Naive B cell (primary cell): ENCODE measurements around the gene TTC9B. TPM values are rescaled to one million over a fixed set of nuclear protein-coding genes. Genes with fewer than 3 reads are reported as not detected.

Source experiments
- ATAC-seq, 2 donors: fragments of 150-1000 bp; cut with Tn5 transposase; 2 replicates each; pipeline ENCODE4 v1.10.0; 2021; ENCODE audit warnings: low read depth in 2 of 2, mild to moderate bottlenecking in 2 of 2, moderate library complexity in 2 of 2
- DNase-seq: peaks from one replicate; pipeline ENCODE4 v3.0.0; 2022
- H3K27ac Mint-ChIP-seq, 6 donors: one replicate each; pipeline ENCODE4 v1.8.0; 2020 to 2022; ENCODE audit warnings: mild to moderate bottlenecking in 6 of 6, mixed read lengths in 6 of 6, moderate library complexity in 5 of 6, inconsistent platforms in 2 of 6
- H3K27me3 Mint-ChIP-seq, 3 donors: one replicate each; pipeline ENCODE4 v1.8.0; 2021 to 2022; ENCODE audit warnings: mixed read lengths in 3 of 3, mild to moderate bottlenecking in 1 of 3
- H3K36me3 Mint-ChIP-seq, 2 donors: one replicate each; pipeline ENCODE4 v1.8.0; 2020 to 2022; ENCODE audit warnings: mixed read lengths in 2 of 2, inconsistent platforms in 1 of 2, mild to moderate bottlenecking in 1 of 2
- H3K4me1 Mint-ChIP-seq, 3 donors: one replicate each; pipeline ENCODE4 v1.8.0; 2020 to 2022; ENCODE audit warnings: mixed read lengths in 3 of 3, inconsistent platforms in 1 of 3, mild to moderate bottlenecking in 1 of 3, moderate library complexity in 1 of 3
- H3K4me3 Mint-ChIP-seq, 8 donors: one replicate each; pipeline ENCODE4 v1.8.0; 2020 to 2022; ENCODE audit warnings: mild to moderate bottlenecking in 8 of 8, mixed read lengths in 8 of 8, moderate library complexity in 8 of 8, inconsistent platforms in 2 of 8
- H3K9me3 Mint-ChIP-seq, 7 donors: one replicate each; pipeline ENCODE4 v1.8.0; 2020 to 2022; ENCODE audit warnings: mixed read lengths in 7 of 7, mild to moderate bottlenecking in 5 of 7, inconsistent platforms in 2 of 7, moderate library complexity in 1 of 7
- polyA plus RNA-seq, 6 donors: library from polyadenylated mRNA; unstranded; fragments of 300-500 nt; fragmentation: Illumina TruSeq; gene quantifications; one replicate each; pipeline ENCODE4 v1.2.3, GENCODE V29; 2021; ENCODE audit warnings: low read depth in 6 of 6

The TTC9B gene
- polyA plus RNA-seq, 6 donors from 2014 or later: not detected

DNA sequence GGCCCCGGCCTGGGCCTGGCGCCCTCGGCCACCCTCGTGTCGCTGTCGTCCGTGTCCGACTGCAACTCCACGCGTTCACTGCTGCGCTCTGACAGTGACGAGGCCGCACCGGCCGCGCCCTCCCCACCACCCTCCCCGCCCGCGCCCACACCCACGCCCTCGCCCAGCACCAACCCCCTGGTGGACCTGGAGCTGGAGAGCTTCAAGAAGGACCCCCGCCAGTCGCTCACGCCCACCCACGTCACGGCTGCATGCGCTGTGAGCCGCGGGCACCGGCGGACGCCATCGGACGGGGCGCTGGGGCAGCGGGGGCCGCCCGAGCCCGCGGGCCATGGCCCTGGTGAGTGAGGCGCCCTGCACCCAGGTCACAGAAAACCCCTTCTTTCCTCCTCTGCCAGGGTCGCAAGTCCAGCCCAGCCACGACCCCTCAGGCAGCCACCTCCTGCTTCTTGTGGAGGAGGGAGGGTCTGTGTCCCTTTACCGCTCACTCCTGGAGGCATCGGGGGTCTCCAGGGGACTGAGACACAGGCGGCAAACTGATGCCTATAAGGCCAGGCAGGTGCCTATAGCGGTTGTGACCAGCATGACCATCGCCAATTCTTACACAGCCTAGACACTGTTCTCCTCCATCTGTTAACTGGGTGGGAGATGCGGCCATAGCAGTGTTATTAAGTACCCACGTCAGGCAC is 4.2 kb downstream of the TTC9B start:
- ATAC-seq (no peak), DNase-seq (no peak)
- Mint-ChIP-seq H3K9me3 (peaks cover 0 to 1% (median 0%) of the 10 kb centered on the region in 7 donors), H3K4me3 (no peak overlapping the region), H3K27ac (no peak overlapping the region), H3K27me3 (peaks cover 12 to 26% (median 15%) of the 10 kb centered on the region in 3 donors), H3K4me1 (peaks cover 8 to 13% (median 11%) of the 10 kb centered on the region in 3 donors), H3K36me3 (peaks cover 6 to 24% of the 10 kb centered on the region in 2 donors)

DNA sequence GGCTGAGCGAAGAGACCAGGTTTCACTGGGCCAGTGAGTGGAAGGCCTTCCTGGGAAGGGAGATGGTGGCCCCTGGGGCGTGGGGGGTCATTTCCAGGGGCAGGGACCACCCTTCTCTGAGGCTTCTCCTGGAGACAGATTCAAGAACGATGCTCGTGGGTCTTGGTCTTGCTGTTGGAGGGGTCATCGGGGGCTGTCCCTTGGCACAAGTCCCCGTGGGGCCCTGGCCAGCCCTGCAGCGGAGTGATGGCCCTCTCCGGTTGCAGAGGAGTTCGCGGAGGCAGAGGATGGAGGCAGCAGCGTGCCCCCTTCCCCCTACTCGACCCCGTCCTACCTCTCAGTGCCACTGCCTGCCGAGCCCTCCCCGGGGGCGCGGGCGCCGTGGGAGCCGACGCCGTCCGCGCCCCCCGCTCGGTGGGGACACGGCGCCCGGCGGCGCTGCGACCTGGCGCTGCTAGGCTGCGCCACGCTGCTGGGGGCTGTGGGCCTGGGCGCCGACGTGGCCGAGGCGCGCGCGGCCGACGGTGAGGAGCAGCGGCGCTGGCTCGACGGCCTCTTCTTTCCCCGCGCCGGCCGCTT is 4.8 kb downstream of the TTC9B start:
- peak overlapping the region in 1 of 6 donors; percentile 18 for H3K27ac Mint-ChIP-seq
- no peak for ATAC-seq
- no peak overlapping the region for H3K4me3 Mint-ChIP-seq
- peaks cover 10 to 19% (median 12%) of the 10 kb centered on the region in 3 donors for H3K27me3 Mint-ChIP-seq
- DNase-seq: no peak
- H3K4me1 Mint-ChIP-seq: peaks cover 8 to 11% (median 11%) of the 10 kb centered on the region in 3 donors
- H3K36me3 Mint-ChIP-seq: peaks cover 6 to 24% of the 10 kb centered on the region in 2 donors
- no peaks in the 10 kb centered on the region for H3K9me3 Mint-ChIP-seq

DNA sequence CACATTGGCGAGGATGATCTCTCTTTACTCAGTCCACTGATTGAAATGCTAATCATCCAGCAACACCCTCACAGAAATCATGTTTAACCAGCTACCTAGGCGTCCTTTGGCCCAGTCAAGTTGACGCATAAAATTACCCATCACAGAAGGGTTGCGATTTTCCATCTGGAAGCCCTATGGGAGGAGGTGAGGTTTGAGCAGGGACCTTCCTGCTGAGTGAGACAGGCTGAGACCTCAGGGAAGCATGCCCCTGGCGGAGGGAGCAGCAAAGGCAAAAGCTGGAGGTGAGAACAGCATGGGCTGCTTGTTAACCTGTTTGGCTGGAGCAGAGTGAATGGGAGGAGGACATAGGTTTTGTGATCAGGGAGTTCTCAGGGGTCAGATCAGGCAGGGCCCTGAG is 7.3 kb downstream of the TTC9B start:
- Mint-ChIP-seq H3K4me1 (peaks cover 0 to 3% (median 1%) of the 10 kb centered on the region in 3 donors), H3K9me3 (no peaks in the 10 kb centered on the region), H3K4me3 (no peak overlapping the region), H3K27me3 (peaks cover 0 to under 1% (median 0%) of the 10 kb centered on the region in 3 donors), H3K36me3 (peaks cover 6 to 16% of the 10 kb centered on the region in 2 donors), H3K27ac (peak overlapping the region in 2 of 6 donors; percentile 71 to 72)
- no peak for ATAC-seq
- no peak for DNase-seq

DNA sequence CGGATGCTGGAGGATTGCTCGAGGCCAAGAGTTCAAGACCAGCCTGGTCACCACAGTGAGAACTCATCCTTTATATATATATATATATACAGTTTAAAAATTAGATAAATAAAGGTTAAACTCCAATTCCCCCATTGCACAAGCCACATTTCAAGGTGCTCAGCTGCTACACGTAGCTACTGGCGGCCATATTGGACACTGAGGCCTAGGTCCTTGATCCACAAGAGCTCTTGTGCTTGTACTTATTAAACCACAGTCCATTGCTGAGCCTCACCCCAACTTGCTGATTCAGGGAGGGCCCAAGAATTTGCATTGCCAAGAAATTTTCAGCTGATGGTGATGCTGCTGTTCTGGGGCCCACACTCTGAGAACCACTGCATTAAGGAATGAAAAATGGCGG is 9.6 kb downstream of the TTC9B start:
- Mint-ChIP-seq H3K9me3 (no peaks in the 10 kb centered on the region), H3K4me3 (no peak overlapping the region), H3K27me3 (no peaks in the 10 kb centered on the region), H3K27ac (no peak overlapping the region), H3K4me1 (peaks cover 0 to 3% (median 0%) of the 10 kb centered on the region in 3 donors), H3K36me3 (peaks cover 6 to 28% of the 10 kb centered on the region in 2 donors)
- DNase-seq (no peak), ATAC-seq (no peak)

DNA sequence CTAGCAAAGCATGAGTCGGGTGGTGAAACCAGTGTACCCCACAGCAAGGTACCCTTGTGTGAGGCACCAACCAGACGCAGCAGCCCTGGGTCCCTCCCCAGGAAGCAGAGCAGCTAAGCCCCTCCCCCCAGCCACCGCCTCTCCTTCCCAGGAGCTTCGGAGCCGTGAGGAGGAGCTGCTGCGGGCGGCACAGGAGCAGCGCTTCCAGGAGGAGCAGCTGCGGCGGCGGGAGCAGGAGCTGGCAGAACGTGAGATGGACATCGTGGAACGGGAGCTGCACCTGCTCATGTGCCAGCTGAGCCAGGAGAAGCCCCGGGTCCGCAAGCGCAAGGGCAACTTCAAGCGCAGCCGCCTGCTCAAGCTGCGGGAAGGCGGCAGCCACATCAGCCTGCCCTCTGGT is 12.4 kb downstream of the TTC9B start:
- Mint-ChIP-seq H3K9me3 (no peaks in the 10 kb centered on the region), H3K27ac (no peak overlapping the region)
- ATAC-seq: no peak

DNA sequence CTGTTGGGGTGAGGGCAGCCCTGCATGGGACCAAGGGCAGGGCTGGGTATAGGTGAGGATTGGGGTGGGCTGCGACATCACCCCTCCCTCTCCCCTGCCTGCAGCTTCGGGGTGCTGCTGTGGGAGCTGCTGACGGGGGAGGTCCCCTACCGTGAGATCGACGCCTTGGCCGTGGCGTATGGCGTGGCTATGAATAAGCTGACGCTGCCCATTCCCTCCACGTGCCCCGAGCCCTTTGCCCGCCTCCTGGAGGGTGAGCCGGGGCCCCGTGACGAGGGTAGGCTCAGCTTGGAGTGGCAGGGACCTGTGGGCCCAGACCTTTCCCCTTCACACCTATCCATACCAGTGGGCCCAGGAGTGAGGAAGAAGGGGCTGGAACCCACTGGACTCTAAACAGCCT is 13.8 kb downstream of the TTC9B start:
- DNase-seq: no peak
- H3K9me3 Mint-ChIP-seq: no peaks in the 10 kb centered on the region
- H3K36me3 Mint-ChIP-seq: peaks cover 1 to 16% of the 10 kb centered on the region in 2 donors
- ATAC-seq: no peak
- no peak overlapping the region for H3K27ac Mint-ChIP-seq
- no peak overlapping the region for H3K4me3 Mint-ChIP-seq
- no peaks in the 10 kb centered on the region for H3K27me3 Mint-ChIP-seq
- H3K4me1 Mint-ChIP-seq: no peaks in the 10 kb centered on the region

More for the DNA sequence above, 12.4 kb downstream of the TTC9B start:
- Mint-ChIP-seq H3K4me3 (no peak overlapping the region), H3K4me1 (no peaks in the 10 kb centered on the region), H3K27me3 (no peaks in the 10 kb centered on the region), H3K36me3 (peaks cover under 1 to 17% of the 10 kb centered on the region in 2 donors)
- no peak for DNase-seq

DNA sequence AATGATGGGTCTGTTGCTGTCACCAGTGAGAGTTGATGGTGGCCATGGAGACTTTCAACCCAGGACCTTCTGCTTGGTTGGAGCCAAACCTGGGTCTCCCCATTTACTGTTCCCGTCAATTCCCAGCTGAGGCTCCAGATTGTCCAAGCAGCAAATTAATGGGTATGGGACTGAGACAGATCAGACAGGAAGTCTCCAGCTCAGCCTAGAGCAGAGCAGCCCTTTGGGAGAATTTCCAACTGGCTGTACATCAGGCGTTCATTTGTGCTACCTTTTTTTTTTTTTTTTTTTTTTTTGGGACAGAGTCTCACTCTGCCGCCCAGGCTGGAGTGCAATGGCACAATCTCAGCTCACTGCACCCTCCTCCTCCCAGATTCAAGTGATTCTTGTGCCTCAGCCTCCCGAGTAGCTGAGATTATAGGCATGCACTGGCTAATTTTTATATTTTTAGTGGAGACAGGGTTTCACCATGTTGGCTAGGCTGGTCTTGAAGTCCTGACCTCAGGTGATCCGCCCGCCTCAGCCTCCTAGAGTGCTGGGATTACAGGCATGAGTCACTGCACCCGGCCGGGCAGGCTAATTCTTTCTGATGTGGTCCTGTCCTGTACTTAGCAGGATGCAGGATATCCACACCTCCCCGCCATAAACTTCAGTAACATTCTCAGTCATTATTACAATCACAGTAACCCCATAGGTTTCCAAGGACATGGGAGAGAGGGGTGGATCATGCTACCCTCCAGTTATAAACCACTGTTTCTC is 17.7 kb downstream of the TTC9B start:
- DNase-seq (no peak), ATAC-seq (no peak)
- peaks cover 0 to 8% (median 0%) of the 10 kb centered on the region in 3 donors for H3K4me1 Mint-ChIP-seq
- H3K27me3 Mint-ChIP-seq: no peaks in the 10 kb centered on the region
- no peak overlapping the region for H3K4me3 Mint-ChIP-seq
- no peaks in the 10 kb centered on the region for H3K9me3 Mint-ChIP-seq
- H3K36me3 Mint-ChIP-seq: peaks cover 4 to 15% of the 10 kb centered on the region in 2 donors
- H3K27ac Mint-ChIP-seq: no peak overlapping the region

DNA sequence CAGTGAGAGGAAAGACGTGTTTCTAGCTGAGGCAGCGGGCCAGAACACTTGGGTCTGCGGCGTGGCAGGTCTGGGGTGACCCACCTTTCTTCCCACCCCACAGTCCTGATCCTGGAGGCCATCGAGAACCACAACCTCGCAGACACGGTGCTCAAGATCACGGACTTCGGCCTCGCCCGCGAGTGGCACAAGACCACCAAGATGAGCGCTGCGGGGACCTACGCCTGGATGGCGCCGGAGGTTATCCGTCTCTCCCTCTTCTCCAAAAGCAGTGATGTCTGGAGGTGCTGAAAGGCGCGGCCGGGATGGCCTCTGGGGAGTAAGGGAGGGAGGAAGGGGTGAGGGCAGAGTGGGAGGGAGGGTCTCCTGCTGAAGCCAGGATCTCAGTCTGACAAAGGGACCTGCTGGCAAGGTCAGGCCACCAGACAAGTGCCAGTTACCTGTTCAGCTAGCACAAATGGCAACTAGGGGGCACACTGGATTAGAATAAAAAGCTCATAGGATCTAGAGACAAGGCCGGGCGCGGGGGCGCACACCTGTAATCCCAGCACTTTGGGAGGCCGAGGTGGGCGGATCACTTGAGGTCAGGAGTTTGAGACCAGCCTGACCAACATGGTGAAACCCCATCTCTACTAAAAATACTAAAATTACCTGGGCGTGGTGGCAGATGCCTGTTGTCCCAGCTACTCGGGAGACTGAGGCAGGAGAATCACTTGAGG is 19.8 kb downstream of the TTC9B start:
- peaks cover 9 to 20% (median 15%) of the 10 kb centered on the region in 3 donors for H3K4me1 Mint-ChIP-seq
- peak overlapping the region in 1 of 6 donors; percentile 54 for H3K27ac Mint-ChIP-seq
- H3K36me3 Mint-ChIP-seq: peaks cover 3 to 4% of the 10 kb centered on the region in 2 donors
- no peaks in the 10 kb centered on the region for H3K9me3 Mint-ChIP-seq
- H3K27me3 Mint-ChIP-seq: no peaks in the 10 kb centered on the region
- ATAC-seq (no peak), DNase-seq (no peak)
- H3K4me3 Mint-ChIP-seq: no peak overlapping the region

DNA sequence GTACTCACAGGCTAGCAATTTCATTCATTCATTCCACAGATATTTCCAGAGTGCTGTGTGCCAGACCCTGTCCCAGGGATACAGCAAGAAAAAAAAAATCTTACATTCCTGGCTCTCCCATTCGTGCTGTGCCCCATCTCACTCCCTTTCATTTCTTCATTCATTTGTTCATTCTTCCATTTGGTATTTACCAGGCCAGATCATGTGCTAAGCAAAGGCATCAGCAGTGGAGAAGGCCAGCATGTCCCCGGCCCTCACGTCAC is 24.7 kb downstream of the TTC9B start:
- H3K27ac Mint-ChIP-seq: peak overlapping the region in 2 of 6 donors; percentile 17 to 74
- no peak for DNase-seq

DNA sequence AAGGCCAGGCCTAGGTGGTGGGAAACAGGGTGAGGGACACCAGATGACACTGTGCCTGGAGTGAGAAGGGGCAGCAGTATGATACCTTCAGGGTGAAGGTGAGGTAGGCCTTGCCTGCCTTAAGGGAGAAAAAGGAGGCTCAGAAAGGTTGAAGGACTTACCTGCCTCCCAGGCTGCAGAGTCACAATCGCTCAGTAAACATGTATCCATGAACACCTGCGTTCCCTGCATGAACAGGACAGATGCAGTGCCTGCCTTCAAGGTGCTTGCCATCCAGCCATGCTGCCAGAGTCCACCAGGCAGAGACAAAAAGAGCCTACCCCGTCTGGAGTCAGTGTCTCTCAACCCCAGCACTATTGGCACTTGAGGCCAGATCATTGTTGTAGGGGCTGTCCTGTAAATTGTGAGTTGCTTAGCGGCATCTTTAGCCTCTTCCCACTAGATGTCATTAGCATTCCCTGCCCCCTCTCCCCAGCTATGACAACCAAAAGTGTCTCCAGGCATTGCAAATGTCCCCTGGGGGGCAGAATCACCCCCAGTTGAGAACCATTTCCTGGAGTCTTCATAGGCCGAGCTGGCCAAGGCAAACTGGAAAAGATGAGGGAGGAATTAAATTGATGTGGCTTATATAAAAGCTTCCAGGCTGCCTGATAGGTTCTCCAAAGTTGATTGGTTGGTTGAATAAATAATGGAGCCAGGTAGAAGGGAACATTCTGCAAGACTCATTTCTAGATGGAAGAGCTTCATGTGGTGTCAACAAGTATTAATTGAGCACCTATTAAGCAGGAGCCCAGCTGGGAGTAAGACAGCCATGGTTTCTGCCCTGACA is 25.2 kb downstream of the TTC9B start:
- H3K27me3 Mint-ChIP-seq: no peaks in the 10 kb centered on the region
- H3K9me3 Mint-ChIP-seq: no peaks in the 10 kb centered on the region
- ATAC-seq (no peak), DNase-seq (no peak)
- no peaks in the 10 kb centered on the region for H3K36me3 Mint-ChIP-seq
- peaks cover 29 to 36% (median 30%) of the 10 kb centered on the region in 3 donors for H3K4me1 Mint-ChIP-seq
- peak overlapping the region; percentile 42 to 89 (median 78) for H3K4me3 Mint-ChIP-seq
- H3K27ac Mint-ChIP-seq: peak overlapping the region in 1 of 6 donors; percentile 56

More for the DNA sequence above, 24.7 kb downstream of the TTC9B start:
- H3K36me3 Mint-ChIP-seq: no peaks in the 10 kb centered on the region
- no peaks in the 10 kb centered on the region for H3K9me3 Mint-ChIP-seq
- peaks cover 30 to 36% (median 30%) of the 10 kb centered on the region in 3 donors for H3K4me1 Mint-ChIP-seq
- ATAC-seq: no peak
- H3K27me3 Mint-ChIP-seq: no peaks in the 10 kb centered on the region
- peak overlapping the region in 5 of 8 donors; percentile 13 to 86 (median 77) for H3K4me3 Mint-ChIP-seq

DNA sequence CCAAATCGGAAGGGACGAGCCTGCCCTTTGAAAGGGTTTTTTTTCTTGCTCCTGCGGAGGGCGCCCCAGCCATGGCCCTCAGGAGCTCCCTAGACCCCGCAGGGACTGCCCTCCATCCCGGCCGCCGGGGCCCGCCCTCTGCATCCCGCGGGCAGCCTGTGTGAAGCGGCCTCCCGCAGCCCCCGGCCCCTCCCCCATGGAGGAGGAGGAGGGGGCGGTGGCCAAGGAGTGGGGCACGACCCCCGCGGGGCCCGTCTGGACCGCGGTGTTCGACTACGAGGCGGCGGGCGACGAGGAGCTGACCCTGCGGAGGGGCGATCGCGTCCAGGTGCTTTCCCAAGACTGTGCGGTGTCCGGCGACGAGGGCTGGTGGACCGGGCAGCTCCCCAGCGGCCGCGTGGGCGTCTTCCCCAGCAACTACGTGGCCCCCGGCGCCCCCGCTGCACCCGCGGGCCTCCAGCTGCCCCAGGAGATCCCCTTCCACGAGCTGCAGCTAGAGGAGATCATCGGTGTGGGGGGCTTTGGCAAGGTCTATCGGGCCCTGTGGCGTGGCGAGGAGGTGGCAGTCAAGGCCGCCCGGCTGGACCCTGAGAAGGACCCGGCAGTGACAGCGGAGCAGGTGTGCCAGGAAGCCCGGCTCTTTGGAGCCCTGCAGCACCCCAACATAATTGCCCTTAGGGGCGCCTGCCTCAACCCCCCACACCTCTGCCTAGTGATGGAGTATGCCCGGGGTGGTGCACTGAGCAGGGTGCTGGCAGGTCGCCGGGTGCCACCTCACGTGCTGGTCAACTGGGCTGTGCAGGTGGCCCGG is 26.1 kb downstream of the TTC9B start:
- ATAC-seq (peak; percentile 9 to 11), DNase-seq (peak; percentile 9)
- Mint-ChIP-seq H3K4me1 (peaks cover 27 to 36% (median 30%) of the 10 kb centered on the region in 3 donors), H3K36me3 (no peaks in the 10 kb centered on the region), H3K27ac (no peak overlapping the region), H3K9me3 (no peaks in the 10 kb centered on the region), H3K27me3 (no peaks in the 10 kb centered on the region), H3K4me3 (peak overlapping the region; percentile 42 to 89 (median 78))
